HCT116 (cell line): ENCODE measurements around the gene SH3BGRL3. TPM values are rescaled to one million over a fixed set of nuclear protein-coding genes. Genes with fewer than 3 reads are reported as not detected.

Source experiments
- ATAC-seq: fragments of 200-7000 bp; cut with Tn5 transposase; 2 replicates; pipeline ENCODE4 v1.9.1; 2020; ENCODE audit warnings: mild to moderate bottlenecking, moderate library complexity
- BruUV-seq: library from RNA; stranded (reverse); fragments of 400-500 nt; replicated peaks from 2 replicates; lab custom pipeline; 2021; lab: Mats Ljungman, UMichigan
- CTCF ChIA-PET: fragments of 300-600 bp; sonication (Branson Sonifier 250); formaldehyde crosslinking; loops from one replicate; lab custom pipeline; 2021; ENCODE audit warnings: antibody characterized with exemption; lab: Charles Lee
- POLR2A ChIA-PET: fragments of 300-600, 350-600 bp; sonication (Branson Sonifier 250); formaldehyde crosslinking; loops from one replicate; lab custom pipeline; 2021; ENCODE audit warnings: antibody characterized with exemption; lab: Charles Lee
- RAD21 ChIA-PET, 2 experiments: fragments of 300-600 bp; sonication (Branson Sonifier 250); formaldehyde crosslinking; loops; one replicate each; lab custom pipeline; 2023; ENCODE audit warnings: low total read pairs in 2 of 2; ENCODE audit not compliant: uncharacterized antibody in 2 of 2, unreplicated experiment in 2 of 2, low non-redundant PET in 1 of 2; lab: Charles Lee
- DNase-seq: peaks from one replicate; pipeline ENCODE4 v3.0.0-alpha.2; 2010; ENCODE audit warnings: low read depth, low spot score
- H2AFZ ChIP-seq: fragments of 200-600 bp; shearing (Covaris generic), sonication (generic); 2 replicates; pipeline ENCODE4 v1.6.1; 2017; ENCODE audit warnings: low read depth, mixed run types, mixed read lengths, antibody characterized with exemption, low read length; ENCODE audit not compliant: poor library complexity, severe bottlenecking
- H3K27ac ChIP-seq: 2 replicates; pipeline ENCODE4 v1.5.1; 2012; ENCODE audit warnings: low read depth, low read length
- H3K27me3 ChIP-seq: fragments of 200-600 bp; sonication (generic); 2 replicates; pipeline ENCODE4 v1.6.1; 2016; ENCODE audit warnings: mixed run types, low read length, mixed read lengths; ENCODE audit not compliant: insufficient read depth
- H3K36me3 ChIP-seq, 2 experiments: fragments of 200-500 bp in 1 of 2; fragments of 200-600 bp in 1 of 2; sonication (Bioruptor generic) in 1 of 2; sonication (generic) in 1 of 2; 2 replicates each; pipeline versions ENCODE4 v1.5.1 to v1.6.1; 2014 to 2016; ENCODE audit warnings: low read length in 2 of 2, inconsistent platforms in 1 of 2, mixed read lengths in 1 of 2, mixed run types in 1 of 2; ENCODE audit not compliant: insufficient read depth in 2 of 2, control insufficient read depth in 1 of 2
- H3K4me1 ChIP-seq, 2 experiments: fragments of 200-600 bp in 1 of 2; sonication (generic) in 1 of 2; 2 replicates each; pipeline versions ENCODE4 v1.5.1 to v1.6.1; 2012 to 2017; ENCODE audit warnings: low read length in 2 of 2, inconsistent platforms in 1 of 2, mild to moderate bottlenecking in 1 of 2, mixed read lengths in 1 of 2, mixed run types in 1 of 2, moderate library complexity in 1 of 2; ENCODE audit not compliant: insufficient read depth in 2 of 2, control insufficient read depth in 1 of 2
- H3K4me2 ChIP-seq: fragments of 200-600 bp; sonication (generic); 2 replicates; pipeline ENCODE4 v1.6.1; 2017; ENCODE audit warnings: mixed run types, low read length, mixed read lengths
- H3K4me3 ChIP-seq, 2 experiments: fragments of 200-600 bp in 1 of 2; sonication (generic) in 1 of 2; replicated peaks in 1 of 2; 2 replicates each; pipeline ENCODE4 v1.5.1; 2011 to 2016; ENCODE audit warnings: low read length in 2 of 2, control low read depth in 1 of 2, low read depth in 1 of 2, mild to moderate bottlenecking in 1 of 2, mixed read lengths in 1 of 2, mixed run types in 1 of 2
- H3K79me2 ChIP-seq: fragments of 200-600 bp; sonication (generic); 2 replicates; pipeline ENCODE4 v1.6.1; 2017; ENCODE audit warnings: mild to moderate bottlenecking, mixed run types, low read length, moderate library complexity, mixed read lengths; ENCODE audit not compliant: insufficient read depth
- H3K9ac ChIP-seq: fragments of 200-600 bp; sonication (generic); 2 replicates; pipeline ENCODE4 v1.6.1; 2016; ENCODE audit warnings: low read length, mixed read lengths
- H3K9me2 ChIP-seq: fragments of 200-600 bp; sonication (generic), shearing (Covaris generic); 2 replicates; pipeline ENCODE4 v1.6.1; 2017; ENCODE audit warnings: mixed run types, mild to moderate bottlenecking, moderate library complexity; ENCODE audit not compliant: insufficient read depth
- H3K9me3 ChIP-seq, 2 experiments: fragments of 200-500 bp in 1 of 2; fragments of 200-600 bp in 1 of 2; sonication (Bioruptor generic) in 1 of 2; sonication (generic) in 1 of 2; 2 replicates each; pipeline ENCODE4 v1.6.1; 2014 to 2017; ENCODE audit warnings: low read length in 2 of 2, mixed read lengths in 2 of 2, inconsistent platforms in 1 of 2, low read depth in 1 of 2, mild to moderate bottlenecking in 1 of 2, mixed run types in 1 of 2, moderate library complexity in 1 of 2; ENCODE audit not compliant: control insufficient read depth in 1 of 2, insufficient read depth in 1 of 2
- H4K20me1 ChIP-seq: fragments of 200-600 bp; sonication (generic), shearing (Covaris generic); 2 replicates; pipeline ENCODE4 v1.6.1; 2017; ENCODE audit warnings: mixed run types, mild to moderate bottlenecking, moderate library complexity; ENCODE audit not compliant: insufficient read depth
- CEBPB ChIP-seq: IDR thresholded peaks from 2 replicates; pipeline ENCODE4 v1.6.1; 2012; ENCODE audit warnings: low read depth
- CTCF ChIP-seq, 3 experiments: fragments of 200-600 bp in 1 of 3; sonication (generic) in 1 of 3; IDR thresholded peaks in 2 of 3; conservative IDR thresholded peaks in 1 of 3; 2 replicates each; pipeline ENCODE4 v1.5.1; 2012 to 2017; ENCODE audit warnings: low read depth in 2 of 3, low read length in 2 of 3, antibody characterized with exemption in 1 of 3, borderline replicate concordance in 1 of 3, control low read depth in 1 of 3, mild to moderate bottlenecking in 1 of 3, mixed read lengths in 1 of 3, mixed run types in 1 of 3, moderate library complexity in 1 of 3; ENCODE audit not compliant: insufficient read depth in 1 of 3
- EGR1 ChIP-seq: IDR thresholded peaks from 2 replicates; pipeline ENCODE4 v1.6.1; 2012; ENCODE audit warnings: low read depth
- ELF1 ChIP-seq: IDR thresholded peaks from 2 replicates; pipeline ENCODE4 v1.6.1; 2012; ENCODE audit warnings: low read depth, borderline replicate concordance
- EZH2phosphoT487 ChIP-seq: fragments of 200-600 bp; IDR thresholded peaks from 2 replicates; pipeline ENCODE4 v1.6.1; 2018; ENCODE audit warnings: antibody characterized with exemption, borderline replicate concordance
- FOSL1 ChIP-seq: IDR thresholded peaks from 2 replicates; pipeline ENCODE4 v1.6.1; 2012; ENCODE audit warnings: low read depth
- MAX ChIP-seq: IDR thresholded peaks from 2 replicates; pipeline ENCODE4 v1.6.1; 2012
- POLR2AphosphoS5 ChIP-seq: IDR thresholded peaks from 2 replicates; pipeline ENCODE4 v1.6.1; 2011; ENCODE audit warnings: mild to moderate bottlenecking, low read depth, low read length, moderate library complexity
- REST ChIP-seq: IDR thresholded peaks from 2 replicates; pipeline ENCODE4 v1.6.1; 2012; ENCODE audit warnings: low read depth
- SP1 ChIP-seq: IDR thresholded peaks from 2 replicates; pipeline ENCODE4 v1.6.1; 2012; ENCODE audit warnings: low read depth
- TCF7L2 ChIP-seq: IDR thresholded peaks from 2 replicates; pipeline ENCODE4 v1.7.0; 2011; ENCODE audit warnings: borderline replicate concordance, inconsistent platforms; ENCODE audit not compliant: insufficient read depth, insufficient read length; ENCODE audit errors: extremely low read depth
- intact Hi-C: fragments of 100-400 bp; cut with micrococcal nuclease; formaldehyde crosslinking; loops from 2 replicates; pipeline ENCODE4 v1.10.0; 2022
- total RNA-seq: library from RNA; stranded (reverse); gene quantifications from one replicate; pipeline ENCODE4 v1.2.1, GENCODE V29; 2021; ENCODE audit not compliant: unreplicated experiment

The SH3BGRL3 gene
- total RNA-seq, 1 experiment from 2014 or later, result 112 TPM

- CTCF ChIA-PET, result no interaction called here
- Histone ChIP-seq H3K9ac (no peak overlapping the region), H3K27me3 (no peaks in the 10 kb centered on the region), H3K9me3 (no peaks in the 10 kb centered on the region), H3K79me2 (no peaks in the 10 kb centered on the region), H3K4me3 (no peak overlapping the region), H2AFZ (no peak overlapping the region), H3K36me3 (0 out of 4 replicates have a peak, but pooled peaks cover 0 to 3% of the 10 kb centered on the region in 2 experiments), H4K20me1 (no peaks in the 10 kb centered on the region), H3K27ac (no peak overlapping the region), H3K4me2 (no peak overlapping the region), H3K4me1 (0 out of 4 replicates have a peak, but pooled peaks cover 0 to 4% of the 10 kb centered on the region in 2 experiments), H3K9me2 (no peaks in the 10 kb centered on the region)
- DNase-seq, result no peak
- POLR2A ChIA-PET, result no interaction called here
- intact Hi-C loops, result no loop called here
- BruUV-seq, result no TSS peak
- no peak for ATAC-seq
- no peak for TF ChIP-seq REST
- TF ChIP-seq ELF1, result no peak
- TF ChIP-seq EGR1, result no peak
- no peak for TF ChIP-seq FOSL1
- no peak for TF ChIP-seq TCF7L2
- no peak for TF ChIP-seq MAX
- TF ChIP-seq CEBPB, result no peak
- no peak for TF ChIP-seq CTCF (IDR thresholded peaks at IDR 0.05 in 2 of 3, conservative IDR thresholded peaks at IDR 0.05 in 1 of 3; ENCODE audit: borderline replicate concordance in 1 of 3, insufficient read depth in 1 of 3, low read depth in 2 of 3, low read length in 2 of 3)
- TF ChIP-seq SP1, result no peak
- no peak for TF ChIP-seq POLR2AphosphoS5
- TF ChIP-seq EZH2phosphoT487, result no peak
- RAD21 ChIA-PET, result no interaction called here
These were observed 16.6 kb downstream of the SH3BGRL3 start for GRCh38 chr1:26296340-26297056.
